H9 (cell line): ENCODE results near the gene PLAC9. TPM values are rescaled to one million over a fixed set of nuclear protein-coding genes. Genes with fewer than 3 reads are reported as not detected.

ENCODE experiments used
- DNase-seq: peaks from one replicate; pipeline ENCODE4 v3.0.0-alpha.2; 2017
- H2AFZ ChIP-seq: one replicate; pipeline ENCODE4 v1.6.1; 2013; ENCODE audit warnings: mild to moderate bottlenecking, low read length, control low read depth, moderate library complexity
- H2AK5ac ChIP-seq: 2 replicates; pipeline ENCODE4 v1.6.1; 2013; ENCODE audit warnings: low read length, control low read depth, mixed read lengths; ENCODE audit not compliant: insufficient read length
- H2BK120ac ChIP-seq: one replicate; pipeline ENCODE4 v1.6.1; 2013; ENCODE audit warnings: low read depth, mild to moderate bottlenecking, low read length, control low read depth, inconsistent platforms; ENCODE audit not compliant: poor library complexity, severe bottlenecking
- H2BK12ac ChIP-seq: 2 replicates; pipeline ENCODE4 v1.6.1; 2013; ENCODE audit warnings: low read length, control low read depth, mixed read lengths, low read depth; ENCODE audit not compliant: insufficient read length
- H2BK15ac ChIP-seq: 2 replicates; pipeline ENCODE4 v1.6.1; 2013; ENCODE audit warnings: low read depth, low read length, control low read depth
- H2BK20ac ChIP-seq: one replicate; pipeline ENCODE4 v1.6.1; 2013; ENCODE audit warnings: low read depth, mild to moderate bottlenecking, low read length, control low read depth, inconsistent platforms; ENCODE audit not compliant: poor library complexity, severe bottlenecking
- H2BK5ac ChIP-seq: 2 replicates; pipeline ENCODE4 v1.6.1; 2013; ENCODE audit warnings: low read length, control low read depth, mixed read lengths; ENCODE audit not compliant: insufficient read length
- H3K14ac ChIP-seq: 2 replicates; pipeline ENCODE4 v1.6.1; 2013; ENCODE audit warnings: low read length, control low read depth; ENCODE audit not compliant: insufficient read depth
- H3K18ac ChIP-seq: 2 replicates; pipeline ENCODE4 v1.6.1; 2013; ENCODE audit warnings: low read depth, mild to moderate bottlenecking, mixed read lengths, low read length, control low read depth; ENCODE audit not compliant: insufficient read length
- H3K23ac ChIP-seq: 2 replicates; pipeline ENCODE4 v1.6.1; 2013; ENCODE audit warnings: low read length, control low read depth, mixed read lengths, low read depth; ENCODE audit not compliant: insufficient read length
- H3K23me2 ChIP-seq: 2 replicates; pipeline ENCODE4 v1.6.1; 2013; ENCODE audit warnings: low read depth, mild to moderate bottlenecking, mixed read lengths, low read length, control low read depth; ENCODE audit not compliant: insufficient read length, poor library complexity, severe bottlenecking
- H3K27ac ChIP-seq: 2 replicates; pipeline ENCODE4 v1.5.1; 2013; ENCODE audit warnings: low read length, control low read depth, mixed read lengths, low read depth; ENCODE audit not compliant: insufficient read length
- H3K27me3 ChIP-seq: 2 replicates; pipeline ENCODE4 v1.6.1; 2013; ENCODE audit warnings: low read length, control low read depth, inconsistent platforms; ENCODE audit not compliant: insufficient read depth
- H3K4ac ChIP-seq: 2 replicates; pipeline ENCODE4 v1.6.1; 2013; ENCODE audit warnings: low read depth, mild to moderate bottlenecking, control low read depth, inconsistent platforms, low read length, moderate library complexity
- H3K4me1 ChIP-seq: 2 replicates; pipeline ENCODE4 v1.6.1; 2013; ENCODE audit warnings: low read length, control low read depth, inconsistent platforms; ENCODE audit not compliant: insufficient read depth
- H3K4me2 ChIP-seq: 2 replicates; pipeline ENCODE4 v1.6.1; 2013; ENCODE audit warnings: low read length, control low read depth, mixed read lengths; ENCODE audit not compliant: insufficient read length, insufficient read depth
- H3K56ac ChIP-seq: 2 replicates; pipeline ENCODE4 v1.6.1; 2013; ENCODE audit warnings: low read depth, mild to moderate bottlenecking, mixed read lengths, low read length, control low read depth; ENCODE audit not compliant: insufficient read length
- H3K79me1 ChIP-seq: 2 replicates; pipeline ENCODE4 v1.6.1; 2013; ENCODE audit warnings: low read depth, mild to moderate bottlenecking, moderate library complexity, low read length, control low read depth, inconsistent platforms; ENCODE audit not compliant: insufficient read depth, poor library complexity, severe bottlenecking
- H3K79me2 ChIP-seq: 2 replicates; pipeline ENCODE4 v1.6.1; 2013; ENCODE audit warnings: low read length, control low read depth, inconsistent platforms; ENCODE audit not compliant: insufficient read depth
- H3K9ac ChIP-seq: 2 replicates; pipeline ENCODE4 v1.6.1; 2013; ENCODE audit warnings: low read length, control low read depth, mixed read lengths; ENCODE audit not compliant: insufficient read length; ENCODE audit errors: extremely low read depth
- H3K9me3 ChIP-seq: one replicate; pipeline ENCODE4 v1.6.1; 2013; ENCODE audit warnings: low read depth, low read length, inconsistent platforms; ENCODE audit not compliant: control insufficient read depth
- H3T11ph ChIP-seq: one replicate; pipeline ENCODE4 v1.6.1; 2013; ENCODE audit warnings: mild to moderate bottlenecking, low read length, control low read depth, inconsistent platforms
- H4K20me1 ChIP-seq: one replicate; pipeline ENCODE4 v1.6.1; 2013; ENCODE audit not compliant: control insufficient read depth, insufficient read length, insufficient read depth
- H4K5ac ChIP-seq: 2 replicates; pipeline ENCODE4 v1.6.1; 2013; ENCODE audit warnings: low read depth, mild to moderate bottlenecking, mixed read lengths, low read length, control low read depth; ENCODE audit not compliant: insufficient read length
- H4K8ac ChIP-seq: replicated peaks from 2 replicates; pipeline ENCODE4 v1.6.1; 2013; ENCODE audit warnings: low read length, control low read depth, mixed read lengths, low read depth; ENCODE audit not compliant: insufficient read length
- H4K91ac ChIP-seq: 2 replicates; pipeline ENCODE4 v1.6.1; 2013; ENCODE audit warnings: low read depth, mild to moderate bottlenecking, moderate library complexity, mixed read lengths, low read length, control low read depth; ENCODE audit not compliant: insufficient read length
- H3K27ac Mint-ChIP-seq, 3 experiments: 2 replicates in 2 of 3; 3 replicates in 1 of 3; pipeline ENCODE4 v1.8.0; 2020 to 2021; ENCODE audit warnings: mixed read lengths in 3 of 3, mild to moderate bottlenecking in 1 of 3, moderate library complexity in 1 of 3
- H3K27me3 Mint-ChIP-seq: 2 replicates; pipeline ENCODE4 v1.8.0; 2021; ENCODE audit warnings: low read depth, mild to moderate bottlenecking, moderate library complexity, mixed read lengths
- H3K36me3 Mint-ChIP-seq, 3 experiments: 2 replicates in 2 of 3; 3 replicates in 1 of 3; pipeline ENCODE4 v1.8.0; 2020 to 2021; ENCODE audit warnings: low read depth in 3 of 3, mixed read lengths in 3 of 3; ENCODE audit not compliant: insufficient read depth in 1 of 3
- H3K4me1 Mint-ChIP-seq, 2 experiments: 2 replicates each; pipeline ENCODE4 v1.8.0; 2020; ENCODE audit warnings: mixed read lengths in 2 of 2
- H3K4me3 Mint-ChIP-seq, 2 experiments: 2 replicates in 1 of 2; 3 replicates in 1 of 2; pipeline ENCODE4 v1.8.0; 2020 to 2021; ENCODE audit warnings: mild to moderate bottlenecking in 2 of 2, mixed read lengths in 2 of 2, moderate library complexity in 1 of 2
- H3K9me3 Mint-ChIP-seq, 2 experiments: 2 replicates in 1 of 2; 3 replicates in 1 of 2; pipeline ENCODE4 v1.8.0; 2020; ENCODE audit warnings: mild to moderate bottlenecking in 2 of 2, mixed read lengths in 2 of 2, moderate library complexity in 1 of 2
- WGBS: extraction: QIAGEN DNeasy Blood & Tissue Kit; methylation state at CpG from one replicate; pipeline ENCODE4 v1.1.7; 2013; ENCODE audit warnings: missing lambda C conversion rate, low lambda C conversion rate, mixed read lengths; ENCODE audit not compliant: insufficient read length; ENCODE audit errors: extremely low coverage; 5-methylcytosine and 5-hydroxymethylcytosine counted together
- total RNA-seq: library from RNA; stranded (reverse); gene quantifications from 2 replicates; pipeline ENCODE4 v1.2.1, GENCODE V29; 2021
- TF ChIP-seq, protein P1 (sequence below): fragments of 200-600 bp; sonication (generic); conservative IDR thresholded peaks from 3 replicates; pipeline ENCODE4 v1.8.0; 2021; ENCODE audit warnings: antibody characterized with exemption, mild to moderate bottlenecking

Gene PLAC9
- total RNA-seq, 1 experiment from 2014 or later, result 4.3 TPM

DNA sequence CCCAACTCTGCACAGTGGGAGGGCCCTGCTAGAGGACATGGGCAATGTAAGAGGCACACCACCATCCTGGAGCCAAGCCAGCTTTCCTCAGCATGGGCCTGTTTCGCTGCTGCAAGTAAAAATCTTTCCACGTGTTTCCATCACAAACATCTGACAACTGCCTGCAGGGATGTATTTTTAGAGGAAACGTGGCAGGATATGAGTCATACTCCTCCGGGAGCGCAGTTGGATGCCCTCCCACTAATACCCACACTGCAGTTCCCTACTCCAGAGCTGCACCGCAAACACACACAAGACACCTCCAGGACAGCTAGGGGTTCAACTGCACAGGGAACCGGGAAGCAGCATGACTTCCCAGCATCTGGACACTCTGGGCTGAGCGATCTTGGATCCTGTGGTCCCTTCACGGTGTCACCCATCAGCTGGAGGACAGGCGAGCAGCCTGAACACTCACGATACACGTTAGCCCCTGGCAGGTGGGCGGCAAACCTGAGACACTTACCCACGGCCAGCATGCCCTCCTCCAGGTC lies 26.1 kb downstream of the PLAC9 start:
- no peaks in the 10 kb centered on the region for H3K79me2 ChIP-seq
- H4K20me1 ChIP-seq, result no peaks in the 10 kb centered on the region
- Mint-ChIP-seq H3K9me3 (no peaks in the 10 kb centered on the region), H3K27me3 (no peaks in the 10 kb centered on the region; the same call in 1 of the 2 replicates), H3K4me3 (no peak overlapping the region), H3K4me1 (peaks cover 22 to 24% of the 10 kb centered on the region in 2 experiments), H3K27ac (peak overlapping the region in 2 of 3 experiments; percentile 42; a peak in 2 of 7 replicates), H3K36me3 (peaks cover 23 to 65% (median 59%) of the 10 kb centered on the region in 3 experiments; a peak in 6 of 7 replicates)
- no CpG with 5 or more reads among the region's 14 CpGs for WGBS
- H4K8ac ChIP-seq, result no peak overlapping the region
- no peaks in the 10 kb centered on the region for H3K27me3 ChIP-seq
- no peak overlapping the region for H2BK20ac ChIP-seq
- no peak overlapping the region for H2AFZ ChIP-seq
- no peak overlapping the region; the same call in 1 of the 2 replicates for H3K14ac ChIP-seq
- no peak overlapping the region for H4K5ac ChIP-seq
- no peak overlapping the region for H2BK5ac ChIP-seq
- no peak overlapping the region for H3K23ac ChIP-seq
- no peak for DNase-seq
- no peak overlapping the region for H2AK5ac ChIP-seq
- H2BK120ac ChIP-seq, result no peak overlapping the region
- H3K18ac ChIP-seq, result no peak overlapping the region
- H4K91ac ChIP-seq, result no peak overlapping the region
- H3K27ac ChIP-seq, result no peak overlapping the region
- H3K79me1 ChIP-seq, result no peaks in the 10 kb centered on the region
- TF ChIP-seq, protein P1, sequence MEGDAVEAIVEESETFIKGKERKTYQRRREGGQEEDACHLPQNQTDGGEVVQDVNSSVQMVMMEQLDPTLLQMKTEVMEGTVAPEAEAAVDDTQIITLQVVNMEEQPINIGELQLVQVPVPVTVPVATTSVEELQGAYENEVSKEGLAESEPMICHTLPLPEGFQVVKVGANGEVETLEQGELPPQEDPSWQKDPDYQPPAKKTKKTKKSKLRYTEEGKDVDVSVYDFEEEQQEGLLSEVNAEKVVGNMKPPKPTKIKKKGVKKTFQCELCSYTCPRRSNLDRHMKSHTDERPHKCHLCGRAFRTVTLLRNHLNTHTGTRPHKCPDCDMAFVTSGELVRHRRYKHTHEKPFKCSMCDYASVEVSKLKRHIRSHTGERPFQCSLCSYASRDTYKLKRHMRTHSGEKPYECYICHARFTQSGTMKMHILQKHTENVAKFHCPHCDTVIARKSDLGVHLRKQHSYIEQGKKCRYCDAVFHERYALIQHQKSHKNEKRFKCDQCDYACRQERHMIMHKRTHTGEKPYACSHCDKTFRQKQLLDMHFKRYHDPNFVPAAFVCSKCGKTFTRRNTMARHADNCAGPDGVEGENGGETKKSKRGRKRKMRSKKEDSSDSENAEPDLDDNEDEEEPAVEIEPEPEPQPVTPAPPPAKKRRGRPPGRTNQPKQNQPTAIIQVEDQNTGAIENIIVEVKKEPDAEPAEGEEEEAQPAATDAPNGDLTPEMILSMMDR, result no peak
- H3T11ph ChIP-seq, result no peak overlapping the region
- no peak overlapping the region for H2BK12ac ChIP-seq
- H3K56ac ChIP-seq, result no peak overlapping the region
- H3K4me1 ChIP-seq, result no peaks in the 10 kb centered on the region
- H2BK15ac ChIP-seq, result no peak overlapping the region
- H3K4me2 ChIP-seq, result no peak overlapping the region
- H3K23me2 ChIP-seq, result no peaks in the 10 kb centered on the region
- no peaks in the 10 kb centered on the region for H3K9me3 ChIP-seq
- H3K4ac ChIP-seq, result no peak overlapping the region
- no peak overlapping the region for H3K9ac ChIP-seq
